Body of pancreas (tissue), 4 donors: ENCODE measurements around the gene COX8A. TPM values are rescaled to one million over a fixed set of nuclear protein-coding genes. Genes with fewer than 3 reads are reported as not detected.

Experiments
- ATAC-seq: fragments of 150-250 bp; one replicate; pipeline ENCODE4 v1.9.1; 2016
- DNase-seq, 4 donors: peaks; one replicate each; pipeline ENCODE4 v3.0.0-alpha.2; 2019
- H3K27ac ChIP-seq, 4 donors: fragments of 200-600 bp; sonication (generic); 1 replicate in 3 of 4; 2 replicates in 1 of 4; pipeline versions ENCODE4 v1.5.1 to v1.6.1; 2016 to 2019; ENCODE audit warnings: mild to moderate bottlenecking in 1 of 4, mixed read lengths in 1 of 4, moderate library complexity in 1 of 4
- H3K27me3 ChIP-seq, 2 donors: fragments of 200-600 bp; sonication (generic); one replicate each; pipeline ENCODE4 v1.6.0; 2016; ENCODE audit warnings: mild to moderate bottlenecking in 1 of 2
- H3K36me3 ChIP-seq, 2 donors: fragments of 200-600 bp; sonication (generic); replicated peaks in 1 of 2; 2 replicates each; pipeline ENCODE4 v1.5.1; 2016; ENCODE audit warnings: low read depth in 2 of 2; ENCODE audit not compliant: insufficient read depth in 1 of 2
- H3K4me1 ChIP-seq: fragments of 200-600 bp; sonication (generic); one replicate; pipeline ENCODE4 v1.6.0; 2016
- H3K4me3 ChIP-seq, 2 donors: fragments of 200-600 bp; sonication (generic); 1 replicate in 1 of 2; 2 replicates in 1 of 2; pipeline ENCODE4 v1.5.1; 2016 to 2019
- H3K9me3 ChIP-seq, 3 donors: fragments of 200-600 bp; sonication (generic); 1 replicate in 2 of 3; 2 replicates in 1 of 3; pipeline ENCODE4 v1.5.1; 2016
- CTCF ChIP-seq, 7 experiments: fragments of 450-650 bp in 4 of 7; fragments of 200-600 bp in 3 of 7; sonication (generic) in 3 of 7; IDR thresholded peaks; one replicate each; pipeline ENCODE4 v1.5.1; 2016 to 2019; ENCODE audit warnings: antibody characterized with exemption in 7 of 7
- POLR2A ChIP-seq, 3 donors: fragments of 450-650 bp; IDR thresholded peaks; one replicate each; pipeline ENCODE4 v1.6.1; 2016; ENCODE audit warnings: antibody characterized with exemption in 3 of 3, mild to moderate bottlenecking in 2 of 3
- WGBS, 2 donors: methylation state at CpG; one replicate each; pipeline ENCODE4 v1.1.5; 2017; 5-methylcytosine and 5-hydroxymethylcytosine counted together
- intact Hi-C: fragments of 100-400 bp; cut with DNase I; formaldehyde crosslinking; loops from one replicate; pipeline ENCODE4 v1.15.1; 2023
- total RNA-seq, 2 donors: library from RNA; depleted of rRNA; stranded (reverse); fragments of >200 nt; gene quantifications; one replicate each; pipeline ENCODE4 v1.1.0, GENCODE V29; 2016

COX8A gene
- total RNA-seq, 2 donors from 2014 or later, result 51.9 to 184 TPM

- WGBS, 2 donors, result 28 to 41% methylated on average over 18 to 25 of the region's 25 CpGs
- no peak for TF ChIP-seq POLR2A (IDR thresholded peaks at IDR 0.05)
- TF ChIP-seq CTCF (IDR thresholded peaks at IDR 0.05), result no peak
- no peak for ATAC-seq
Observed at GRCh38 chr11:63986932-63987513, 12.6 kb downstream of the COX8A start.

GRCh38 chr11:63991558-63991957 lies 17.1 kb downstream of the COX8A start:
- intact Hi-C loops, result no loop called here
- TF ChIP-seq CTCF (IDR thresholded peaks at IDR 0.05), result no peak
- TF ChIP-seq POLR2A (IDR thresholded peaks at IDR 0.05), result no peak
- Histone ChIP-seq H3K9me3 (no peaks in the 10 kb centered on the region), H3K27me3 (no peaks in the 10 kb centered on the region), H3K4me3 (no peak overlapping the region), H3K36me3 (peaks cover 0 to 5% of the 10 kb centered on the region in 2 donors), H3K27ac (no peak overlapping the region), H3K4me1 (peaks cover 10% of the 10 kb centered on the region)
- 84 to 97% methylated on average over 6 to 10 of the region's 10 CpGs for WGBS, 2 donors
- DNase-seq (no peak), ATAC-seq (no peak)

More at GRCh38 chr11:63986932-63987513, 12.6 kb downstream of the COX8A start:
- peak overlapping the region; percentile 84 to 96 for H3K4me3 ChIP-seq
- intact Hi-C loops, result no loop called here
- H3K27me3 ChIP-seq, result no peaks in the 10 kb centered on the region
- peaks cover 0 to 3% of the 10 kb centered on the region in 2 donors for H3K36me3 ChIP-seq
- H3K9me3 ChIP-seq, result no peaks in the 10 kb centered on the region
- H3K27ac ChIP-seq, result peak overlapping the region in 3 of 4 donors; percentile 58 to 82 (median 81)
- peaks cover 16% of the 10 kb centered on the region for H3K4me1 ChIP-seq
- DNase-seq, result no peak

GRCh38 chr11:63993100-63993499 lies 18.7 kb downstream of the COX8A start:
- Histone ChIP-seq H3K27ac (no peak overlapping the region), H3K4me1 (no peaks in the 10 kb centered on the region), H3K27me3 (no peaks in the 10 kb centered on the region), H3K4me3 (no peak overlapping the region), H3K9me3 (no peaks in the 10 kb centered on the region), H3K36me3 (peaks cover 8 to 13% of the 10 kb centered on the region in 2 donors)
- intact Hi-C loops, result no loop called here
- 78 to 92% methylated on average over 5 of the region's 5 CpGs for whole genome bisulfite sequencing, 2 donors
- DNase-seq (no peak), ATAC-seq (no peak)
- TF ChIP-seq POLR2A (IDR thresholded peaks at IDR 0.05) (no peak), CTCF (IDR thresholded peaks at IDR 0.05) (no peak)

GRCh38 chr11:63993993-63994392 lies 19.6 kb downstream of the COX8A start:
- H3K36me3 ChIP-seq, result peaks cover 8 to 13% of the 10 kb centered on the region in 2 donors
- no peak for ATAC-seq
- H3K9me3 ChIP-seq, result no peaks in the 10 kb centered on the region
- H3K27ac ChIP-seq, result no peak overlapping the region
- H3K4me3 ChIP-seq, result no peak overlapping the region
- H3K4me1 ChIP-seq, result no peaks in the 10 kb centered on the region
- WGBS, 2 donors, result 80 to 84% methylated on average over 6 of the region's 6 CpGs
- no peak for DNase-seq
- TF ChIP-seq POLR2A (IDR thresholded peaks at IDR 0.05) (no peak), CTCF (IDR thresholded peaks at IDR 0.05) (no peak)
- intact Hi-C loops, result no loop called here
- H3K27me3 ChIP-seq, result no peaks in the 10 kb centered on the region

- intact Hi-C loops, result no loop called here
- ATAC-seq (no peak), DNase-seq (no peak)
- peaks cover 8 to 10% of the 10 kb centered on the region in 2 donors for H3K36me3 ChIP-seq
- no peaks in the 10 kb centered on the region for H3K9me3 ChIP-seq
- no peak overlapping the region for H3K4me3 ChIP-seq
- TF ChIP-seq POLR2A (IDR thresholded peaks at IDR 0.05), result no peak
- no peak for TF ChIP-seq CTCF (IDR thresholded peaks at IDR 0.05)
- peaks cover 20% of the 10 kb centered on the region for H3K4me1 ChIP-seq
- H3K27ac ChIP-seq, result no peak overlapping the region
- no peaks in the 10 kb centered on the region for H3K27me3 ChIP-seq
- WGBS, 2 donors, result 83 to 86% methylated on average over 10 to 18 of the region's 18 CpGs
Observed at GRCh38 chr11:63996512-63996911, 22.1 kb downstream of the COX8A start.
